IMR-90 (cell line): ENCODE data around the gene USP10. TPM values are rescaled to one million over a fixed set of nuclear protein-coding genes. Genes with fewer than 3 reads are reported as not detected.

Experiments
- ATAC-seq: fragments of 200-7000 bp; cut with Tn5 transposase; 2 replicates; pipeline ENCODE4 v1.9.1; 2020; ENCODE audit warnings: low read depth, mild to moderate bottlenecking, moderate library complexity
- BruUV-seq: library from RNA; stranded (reverse); fragments of 400-500 nt; replicated peaks from 2 replicates; lab custom pipeline; 2021; lab: Mats Ljungman, UMichigan
- CTCF ChIA-PET: fragments of 300-600 bp; formaldehyde crosslinking; extraction: SDS; loops from one replicate; lab custom pipeline; 2021; ENCODE audit warnings: antibody characterized with exemption; lab: Yijun Ruan, JAX
- POLR2A ChIA-PET: fragments of 300-600 bp; sonication (Branson Sonifier 250); formaldehyde crosslinking; loops from one replicate; lab custom pipeline; 2022; ENCODE audit warnings: antibody characterized with exemption; ENCODE audit not compliant: unreplicated experiment; lab: Charles Lee
- DNase-seq: peaks from one replicate; pipeline ENCODE4 v3.0.0; 2013
- H2AFZ ChIP-seq: replicated peaks from 2 replicates; pipeline ENCODE3; 2013; ENCODE audit warnings: low read length, mild to moderate bottlenecking; ENCODE audit not compliant: poor library complexity
- H2AK5ac ChIP-seq: 2 replicates; pipeline ENCODE4 v1.6.1; 2013; ENCODE audit warnings: low read depth, low read length, inconsistent platforms
- H2AK9ac ChIP-seq: replicated peaks from 2 replicates; pipeline ENCODE3; 2013; ENCODE audit warnings: mild to moderate bottlenecking, low read depth, low read length, moderate library complexity; ENCODE audit not compliant: poor library complexity
- H2BK120ac ChIP-seq: 2 replicates; pipeline ENCODE4 v1.6.1; 2013; ENCODE audit warnings: low read depth, low read length, inconsistent platforms
- H2BK15ac ChIP-seq: 3 replicates; pipeline ENCODE4 v1.6.1; 2013; ENCODE audit warnings: low read depth, low read length, inconsistent platforms
- H2BK20ac ChIP-seq: 2 replicates; pipeline ENCODE4 v1.6.1; 2013; ENCODE audit warnings: low read depth, mild to moderate bottlenecking, inconsistent platforms, low read length, moderate library complexity
- H2BK5ac ChIP-seq: 2 replicates; pipeline ENCODE4 v1.6.1; 2013; ENCODE audit warnings: mild to moderate bottlenecking, low read depth, low read length, inconsistent platforms; ENCODE audit not compliant: poor library complexity, severe bottlenecking
- H3K14ac ChIP-seq: replicated peaks from 2 replicates; pipeline ENCODE4 v1.6.1; 2013; ENCODE audit warnings: low read depth, low read length, inconsistent platforms
- H3K18ac ChIP-seq: 2 replicates; pipeline ENCODE4 v1.6.1; 2013; ENCODE audit warnings: low read depth, low read length, control low read depth
- H3K23ac ChIP-seq: 2 replicates; pipeline ENCODE4 v1.6.1; 2013; ENCODE audit warnings: low read depth, low read length, inconsistent platforms
- H3K27ac ChIP-seq: 2 replicates; pipeline ENCODE4 v1.5.1; 2013; ENCODE audit warnings: mild to moderate bottlenecking, control low read depth, low read length; ENCODE audit not compliant: insufficient read depth
- H3K27me3 ChIP-seq: 2 replicates; pipeline ENCODE4 v1.6.1; 2013; ENCODE audit warnings: low read length; ENCODE audit not compliant: control insufficient read depth, insufficient read depth
- H3K36me3 ChIP-seq: 2 replicates; pipeline ENCODE4 v1.6.1; 2013; ENCODE audit warnings: low read length, mixed read lengths; ENCODE audit not compliant: control insufficient read depth, insufficient read depth
- H3K4ac ChIP-seq: 2 replicates; pipeline ENCODE4 v1.6.1; 2013; ENCODE audit warnings: low read depth, low read length, inconsistent platforms
- H3K4me1 ChIP-seq: 2 replicates; pipeline ENCODE4 v1.6.1; 2013; ENCODE audit warnings: low read length, mixed read lengths; ENCODE audit not compliant: control insufficient read depth, insufficient read depth
- H3K4me2 ChIP-seq: 2 replicates; pipeline ENCODE4 v1.6.1; 2013; ENCODE audit warnings: low read depth, mild to moderate bottlenecking, control low read depth, low read length, moderate library complexity
- H3K4me3 ChIP-seq: 2 replicates; pipeline ENCODE4 v1.5.1; 2013; ENCODE audit warnings: low read depth, mild to moderate bottlenecking, control low read depth, low read length, moderate library complexity; ENCODE audit not compliant: insufficient read depth
- H3K56ac ChIP-seq: 2 replicates; pipeline ENCODE4 v1.6.1; 2013; ENCODE audit warnings: low read length, inconsistent platforms; ENCODE audit not compliant: insufficient read depth; ENCODE audit errors: extremely low read depth
- H3K79me1 ChIP-seq, 2 experiments: 2 replicates each; pipeline ENCODE4 v1.6.1; 2013; ENCODE audit warnings: low read length in 2 of 2, inconsistent platforms in 1 of 2, low read depth in 1 of 2
- H3K9ac ChIP-seq: 2 replicates; pipeline ENCODE4 v1.6.1; 2013; ENCODE audit warnings: low read depth, low read length, control low read depth
- H3K9me1 ChIP-seq: 2 replicates; pipeline ENCODE4 v1.6.1; 2013; ENCODE audit warnings: low read length, inconsistent platforms; ENCODE audit not compliant: insufficient read depth
- H3K9me3 ChIP-seq: 2 replicates; pipeline ENCODE4 v1.6.1; 2013; ENCODE audit warnings: low read length; ENCODE audit not compliant: control insufficient read depth, insufficient read depth
- H4K20me1 ChIP-seq: 2 replicates; pipeline ENCODE4 v1.6.1; 2013; ENCODE audit warnings: low read length, inconsistent platforms; ENCODE audit not compliant: insufficient read depth
- H4K5ac ChIP-seq: 2 replicates; pipeline ENCODE4 v1.6.1; 2013; ENCODE audit warnings: mild to moderate bottlenecking, low read depth, low read length, control low read depth
- H4K8ac ChIP-seq, 2 experiments: 2 replicates each; pipeline ENCODE4 v1.6.1; 2013; ENCODE audit warnings: low read depth in 2 of 2, low read length in 2 of 2, control low read depth in 1 of 2, inconsistent platforms in 1 of 2
- H4K91ac ChIP-seq: 2 replicates; pipeline ENCODE4 v1.6.1; 2013; ENCODE audit warnings: low read depth, low read length, inconsistent platforms; ENCODE audit not compliant: insufficient read depth
- CEBPB ChIP-seq: IDR thresholded peaks from 2 replicates; pipeline ENCODE4 v1.6.1; 2012; ENCODE audit warnings: low read depth, low read length, improper control_type of control experiment
- MXI1 ChIP-seq: IDR thresholded peaks from 2 replicates; pipeline ENCODE4 v1.6.1; 2012; ENCODE audit warnings: low read depth, mild to moderate bottlenecking, low read length, moderate library complexity, borderline replicate concordance
- POLR2A ChIP-seq: IDR thresholded peaks from 2 replicates; pipeline ENCODE4 v1.6.1; 2012; ENCODE audit warnings: mild to moderate bottlenecking, low read depth, low read length
- RAD21 ChIP-seq: IDR thresholded peaks from 2 replicates; pipeline ENCODE4 v1.6.1; 2012; ENCODE audit warnings: low read length, improper control_type of control experiment
- RCOR1 ChIP-seq: IDR thresholded peaks from 2 replicates; pipeline ENCODE4 v1.6.1; 2012; ENCODE audit warnings: mild to moderate bottlenecking, low read length, improper control_type of control experiment; ENCODE audit not compliant: insufficient replicate concordance
- SMC3 ChIP-seq: fragments of 150-350 bp; IDR thresholded peaks from 2 replicates; pipeline ENCODE4 v1.6.1; 2016; ENCODE audit warnings: low read depth, mild to moderate bottlenecking, antibody characterized with exemption, low read length, moderate library complexity
- WGBS, 2 experiments: methylation state at CpG; one replicate each; pipeline versions ENCODE4 v1.1.5 to v1.1.7; 2013; ENCODE audit warnings: missing lambda C conversion rate in 2 of 2; ENCODE audit not compliant: insufficient read length in 1 of 2; ENCODE audit errors: extremely low coverage in 2 of 2; 5-methylcytosine and 5-hydroxymethylcytosine counted together
- dilution Hi-C: fragments of 300-500 bp; cut with HindIII; formaldehyde crosslinking; loops from one replicate; pipeline ENCODE4 v1.14.3; 2018; ENCODE audit warnings: low sequenced_read_pairs; ENCODE audit not compliant: unreplicated experiment
- in situ Hi-C: fragments of 300-500 bp; cut with MboI; formaldehyde crosslinking; loops from 3 replicates; pipeline ENCODE4 v1.14.3; 2019; ENCODE audit warnings: low sequenced_read_pairs, inconsistent platforms, mixed read lengths
- intact Hi-C: fragments of 100-400 bp; cut with micrococcal nuclease; formaldehyde crosslinking; loops from 2 replicates; pipeline ENCODE4 v1.10.0; 2022
- polyA plus RNA-seq, 3 experiments: library from polyadenylated mRNA; depleted of rRNA; stranded (reverse); fragments of >200 nt; gene quantifications; 2 replicates each; pipeline ENCODE4 v1.2.3, GENCODE V29; 2012; ENCODE audit warnings: low replicate concordance in 1 of 3
- total RNA-seq: library from RNA; depleted of rRNA; stranded (reverse); fragments of >200 nt; gene quantifications from 2 replicates; pipeline ENCODE4 v1.2.3, GENCODE V29; 2012
- TF ChIP-seq, protein P1 (sequence below): fragments of 150-350 bp; IDR thresholded peaks from 2 replicates; pipeline ENCODE4 v1.6.1; 2017; ENCODE audit warnings: mild to moderate bottlenecking, antibody characterized with exemption, low read length, low read depth

Gene USP10
- total and polyA plus RNA-seq, 2 of the 4 experiments (the other 2 are of a cell fraction), result 54.3 to 79.0 TPM

DNA sequence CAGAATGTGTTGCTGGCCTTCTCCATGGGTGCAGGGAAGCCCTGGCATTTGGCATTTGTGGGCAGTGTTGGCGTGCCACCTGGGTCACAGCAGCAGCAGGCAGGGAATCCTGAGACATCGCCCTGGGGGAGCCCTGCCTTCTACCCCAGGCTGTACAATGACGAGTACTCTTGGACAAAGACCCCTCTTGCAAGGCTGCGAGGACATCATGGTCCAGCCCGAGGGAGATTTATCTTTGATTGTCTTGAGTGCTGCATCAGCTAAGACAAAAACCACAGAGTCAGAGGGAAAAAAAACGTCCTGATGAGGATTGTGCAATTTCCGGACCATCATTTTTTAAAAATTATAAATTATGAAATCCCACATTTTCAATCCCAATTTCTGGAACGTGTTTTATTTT is 123.7 kb downstream of the USP10 start:
- Histone ChIP-seq H3K79me1 (peaks cover 32 to 75% of the 10 kb centered on the region in 2 experiments; a peak in 3 of 4 replicates), H3K14ac (0 out of 2 replicates have a peak overlapping the region, but pooled peaks have one; percentile 1), H3K27me3 (no peaks in the 10 kb centered on the region), H3K4me1 (peaks cover 44% of the 10 kb centered on the region), H3K27ac (no peak overlapping the region), H4K91ac (peak overlapping the region; percentile 6; the same call in 1 of the 2 replicates), H3K56ac (no peak overlapping the region), H3K9ac (no peak overlapping the region), H3K18ac (no peak overlapping the region; the same call in 1 of the 2 replicates), H3K4me3 (no peak overlapping the region), H3K36me3 (peaks cover 3% of the 10 kb centered on the region; the same call in 1 of the 2 replicates), H2AK5ac (peak overlapping the region; percentile 78), H2AFZ (no peak overlapping the region), H2AK9ac (no peak overlapping the region), H2BK15ac (peak overlapping the region; percentile 58; the same call in 2 of the 3 replicates), H4K8ac (peak overlapping the region in 1 of 2 experiments; percentile 30; a peak in 1 of 4 replicates), H2BK120ac (no peak overlapping the region), H3K23ac (peak overlapping the region; percentile 39; the same call in 1 of the 2 replicates), H4K20me1 (peaks cover 30% of the 10 kb centered on the region), H3K9me3 (no peaks in the 10 kb centered on the region), H4K5ac (no peak overlapping the region), H3K4me2 (no peak overlapping the region; the same call in 1 of the 2 replicates), H2BK20ac (no peak overlapping the region), H2BK5ac (no peak overlapping the region), H3K9me1 (peaks cover 22% of the 10 kb centered on the region), H3K4ac (peak overlapping the region; percentile 19)
- TF ChIP-seq POLR2A, result no peak
- TF ChIP-seq RAD21, result no peak
- no peak for TF ChIP-seq SMC3
- TF ChIP-seq CEBPB, result peak; percentile 86
- TF ChIP-seq, protein P1, sequence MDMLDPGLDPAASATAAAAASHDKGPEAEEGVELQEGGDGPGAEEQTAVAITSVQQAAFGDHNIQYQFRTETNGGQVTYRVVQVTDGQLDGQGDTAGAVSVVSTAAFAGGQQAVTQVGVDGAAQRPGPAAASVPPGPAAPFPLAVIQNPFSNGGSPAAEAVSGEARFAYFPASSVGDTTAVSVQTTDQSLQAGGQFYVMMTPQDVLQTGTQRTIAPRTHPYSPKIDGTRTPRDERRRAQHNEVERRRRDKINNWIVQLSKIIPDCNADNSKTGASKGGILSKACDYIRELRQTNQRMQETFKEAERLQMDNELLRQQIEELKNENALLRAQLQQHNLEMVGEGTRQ, result no peak
- TF ChIP-seq MXI1, result no peak
- TF ChIP-seq RCOR1, result no peak
- ChIA-PET CTCF (no interaction called here), POLR2A (no interaction called here)
- in situ Hi-C loops (no loop called here), dilution Hi-C loops (no loop called here), intact Hi-C loops (loop anchor here (10.0 kb wide), 1 partner anchor 199 kb away; no protein-coding TSS in a partner anchor)
- no TSS peak for BruUV-seq
- no peak for ATAC-seq
- no peak for DNase-seq
- WGBS, 2 experiments, result 100% methylated on average over 4 of the region's 8 CpGs; no CpG with 5 or more reads in 1 of the 2 experiments
